Type B pancreatic cell (in vitro differentiated cells): Measurements from ENCODE around the gene MPP3. TPM values are rescaled to one million over a fixed set of nuclear protein-coding genes. Genes with fewer than 3 reads are reported as not detected.

Experiments used
- DNase-seq: peaks from one replicate; pipeline ENCODE4 v3.0.0; 2021; ENCODE audit warnings: mixed read lengths; ENCODE audit not compliant: unreplicated experiment; ENCODE audit errors: extremely low spot score
- H3K27ac Mint-ChIP-seq: 2 replicates; pipeline ENCODE4 v1.8.0; 2021; ENCODE audit warnings: mild to moderate bottlenecking, mixed read lengths
- H3K27me3 Mint-ChIP-seq: 2 replicates; pipeline ENCODE4 v1.8.0; 2021; ENCODE audit warnings: mixed read lengths
- H3K36me3 Mint-ChIP-seq: 2 replicates; pipeline ENCODE4 v1.8.0; 2021; ENCODE audit warnings: mixed read lengths
- H3K4me1 Mint-ChIP-seq: one replicate; pipeline ENCODE4 v1.8.0; 2021; ENCODE audit warnings: mixed read lengths; ENCODE audit not compliant: unreplicated experiment
- H3K4me3 Mint-ChIP-seq: 2 replicates; pipeline ENCODE4 v1.8.0; 2021; ENCODE audit warnings: mild to moderate bottlenecking, mixed read lengths
- H3K9me3 Mint-ChIP-seq: 2 replicates; pipeline ENCODE4 v1.8.0; 2021; ENCODE audit warnings: mixed read lengths
- CTCF ChIP-seq: fragments of 200-600 bp; sonication (generic); conservative IDR thresholded peaks from 2 replicates; pipeline ENCODE4 v1.5.0; 2021; ENCODE audit warnings: antibody characterized with exemption, mild to moderate bottlenecking
- total RNA-seq: library from RNA; stranded (reverse); gene quantifications from 2 replicates; pipeline ENCODE4 v1.2.1, GENCODE V29; 2021; ENCODE audit warnings: low replicate concordance

MPP3 gene
- total RNA-seq, 1 donor from 2014 or later = 7.8 TPM

GRCh38 chr17:43769426-43769825 lies 63.5 kb downstream of the MPP3 start:
- Mint-ChIP-seq H3K4me3 (no peak overlapping the region), H3K4me1 (no peaks in the 10 kb centered on the region), H3K27me3 (no peaks in the 10 kb centered on the region), H3K36me3 (peaks cover 36% of the 10 kb centered on the region), H3K9me3 (no peaks in the 10 kb centered on the region), H3K27ac (no peak overlapping the region)
- TF ChIP-seq CTCF = no peak
- no peak for DNase-seq

- Mint-ChIP-seq H3K36me3 (peaks cover 36% of the 10 kb centered on the region), H3K9me3 (no peaks in the 10 kb centered on the region), H3K4me1 (no peaks in the 10 kb centered on the region), H3K27me3 (no peaks in the 10 kb centered on the region), H3K27ac (no peak overlapping the region), H3K4me3 (no peak overlapping the region)
- DNase-seq = no peak
- no peak for TF ChIP-seq CTCF
These were observed 64.0 kb downstream of the MPP3 start for GRCh38 chr17:43768943-43769342.

GRCh38 chr17:43768382-43768781 lies 64.6 kb downstream of the MPP3 start:
- H3K4me1 Mint-ChIP-seq = no peaks in the 10 kb centered on the region
- peaks cover 35% of the 10 kb centered on the region for H3K36me3 Mint-ChIP-seq
- no peak for TF ChIP-seq CTCF
- no peak overlapping the region for H3K4me3 Mint-ChIP-seq
- DNase-seq = no peak
- H3K27me3 Mint-ChIP-seq = no peaks in the 10 kb centered on the region
- H3K27ac Mint-ChIP-seq = no peak overlapping the region
- H3K9me3 Mint-ChIP-seq = no peaks in the 10 kb centered on the region

- Mint-ChIP-seq H3K4me1 (no peaks in the 10 kb centered on the region), H3K36me3 (peaks cover 28% of the 10 kb centered on the region), H3K27ac (no peak overlapping the region), H3K27me3 (no peaks in the 10 kb centered on the region), H3K4me3 (no peak overlapping the region), H3K9me3 (no peaks in the 10 kb centered on the region)
- DNase-seq = no peak
- no peak for TF ChIP-seq CTCF
These were observed 65.3 kb downstream of the MPP3 start for GRCh38 chr17:43767713-43768059.

GRCh38 chr17:43767053-43767712 lies 65.8 kb downstream of the MPP3 start:
- TF ChIP-seq CTCF = no peak
- Mint-ChIP-seq H3K27me3 (no peaks in the 10 kb centered on the region), H3K4me1 (no peaks in the 10 kb centered on the region), H3K9me3 (no peaks in the 10 kb centered on the region), H3K4me3 (no peak overlapping the region), H3K36me3 (peaks cover 23% of the 10 kb centered on the region), H3K27ac (no peak overlapping the region)
- DNase-seq = no peak
